Inferior parietal cortex (tissue), 1 donor: ENCODE data around the gene TLK1.

Source experiments
- DNase-seq: peaks from one replicate; pipeline ENCODE4 v3.0.0-alpha.2; 2016; ENCODE audit errors: extremely low spot score

The TLK1 gene

GRCh38 chr2:170966648-170967396 lies 193.9 kb downstream of the TLK1 start:
- peak; percentile 16 for DNase-seq

DNA sequence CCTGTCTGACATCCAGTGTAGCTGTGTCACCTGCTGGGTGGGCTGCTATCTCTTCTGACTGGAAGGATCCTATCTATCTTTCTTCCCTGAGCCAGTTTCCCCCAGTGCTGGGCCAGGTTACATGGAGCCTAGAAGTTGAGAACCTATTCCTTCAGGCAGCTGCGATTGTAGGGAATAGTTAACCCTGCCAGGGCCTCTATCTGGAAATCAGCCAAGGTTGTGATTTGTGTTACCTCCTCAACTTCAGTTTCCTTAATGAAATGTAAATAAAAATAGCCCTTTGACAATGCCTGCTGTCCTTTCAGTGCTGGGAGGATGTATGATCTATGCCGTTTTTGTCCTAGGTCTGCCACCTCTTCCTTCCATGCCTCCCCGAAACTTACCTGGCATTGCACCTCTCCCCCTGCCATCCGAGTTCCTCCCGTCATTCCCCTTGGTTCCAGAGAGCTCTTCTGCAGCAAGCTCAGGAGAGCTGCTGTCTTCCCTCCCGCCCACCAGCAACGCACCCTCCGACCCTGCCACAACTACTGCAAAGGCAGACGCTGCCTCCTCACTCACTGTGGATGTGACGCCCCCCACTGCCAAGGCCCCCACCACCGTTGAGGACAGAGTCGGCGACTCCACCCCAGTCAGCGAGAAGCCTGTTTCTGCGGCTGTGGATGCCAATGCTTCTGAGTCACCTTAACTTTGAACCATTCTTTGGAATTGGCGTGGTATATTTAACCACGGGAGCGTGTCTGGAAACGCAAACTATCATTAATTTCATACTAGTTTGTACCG lies 195.1 kb downstream of the TLK1 start:
- no peak for DNase-seq

GRCh38 chr2:170963386-170963785 lies 197.3 kb downstream of the TLK1 start:
- no peak for DNase-seq

DNA sequence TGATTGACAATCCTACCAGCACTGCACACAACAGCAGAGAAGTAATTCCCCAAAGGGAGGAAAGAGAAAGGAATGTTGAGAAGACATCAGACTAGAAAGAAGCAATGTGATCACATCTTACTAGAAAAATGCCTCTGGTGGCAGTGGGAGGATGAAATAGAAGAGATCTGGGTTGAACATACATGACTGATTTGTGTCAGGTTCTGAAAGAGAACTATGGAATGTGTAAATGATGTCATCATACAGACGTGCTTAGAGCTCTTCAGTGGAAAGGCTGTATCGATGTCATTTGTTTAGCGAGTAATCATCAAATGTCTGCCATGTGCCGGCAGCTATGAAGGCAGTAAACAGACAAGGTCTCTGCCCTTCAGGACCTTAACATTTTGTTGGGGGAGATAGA lies 206.8 kb downstream of the TLK1 start:
- no peak for DNase-seq

DNA sequence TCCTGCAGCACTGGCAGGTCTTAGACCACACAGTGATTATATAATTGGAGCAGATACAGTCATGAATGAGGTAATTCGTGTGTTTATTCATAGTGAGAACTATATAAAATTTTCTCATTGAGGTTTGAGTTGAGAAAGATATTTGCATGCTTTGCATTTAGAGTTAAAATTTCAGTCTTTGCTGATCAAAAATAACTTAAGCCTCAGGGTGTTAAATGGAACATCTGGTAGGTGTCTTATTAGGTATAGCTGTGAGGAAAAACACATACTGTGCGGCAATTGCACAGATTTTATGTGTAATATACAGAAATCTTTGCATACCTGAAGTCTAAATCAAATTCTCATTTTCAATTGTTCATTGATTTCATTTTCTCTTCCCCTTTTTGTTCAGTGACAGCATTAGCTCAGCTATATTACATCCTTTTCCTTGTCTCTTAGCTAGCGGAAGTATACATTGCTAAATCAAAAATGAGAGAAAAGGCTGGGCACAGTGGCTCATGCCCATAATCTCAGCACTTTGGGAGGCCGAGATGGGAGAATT lies 210.4 kb downstream of the TLK1 start:
- peak; percentile 22 for DNase-seq

DNA sequence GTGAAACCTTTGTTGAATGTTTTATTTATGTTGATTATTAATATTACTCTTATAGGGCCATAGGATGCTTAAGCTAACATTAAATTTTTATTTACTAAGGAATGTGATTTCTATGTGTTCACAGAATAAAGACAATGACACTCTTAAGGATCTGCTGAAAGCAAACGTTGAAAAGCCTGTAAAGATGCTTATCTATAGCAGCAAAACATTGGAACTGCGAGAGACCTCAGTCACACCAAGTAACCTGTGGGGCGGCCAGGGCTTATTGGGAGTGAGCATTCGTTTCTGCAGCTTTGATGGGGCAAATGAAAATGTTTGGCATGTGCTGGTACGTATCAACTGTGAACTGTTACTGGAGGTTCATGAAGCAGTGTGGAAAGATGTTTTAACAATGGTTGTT lies 211.3 kb downstream of the TLK1 start:
- DNase-seq: no peak

DNA sequence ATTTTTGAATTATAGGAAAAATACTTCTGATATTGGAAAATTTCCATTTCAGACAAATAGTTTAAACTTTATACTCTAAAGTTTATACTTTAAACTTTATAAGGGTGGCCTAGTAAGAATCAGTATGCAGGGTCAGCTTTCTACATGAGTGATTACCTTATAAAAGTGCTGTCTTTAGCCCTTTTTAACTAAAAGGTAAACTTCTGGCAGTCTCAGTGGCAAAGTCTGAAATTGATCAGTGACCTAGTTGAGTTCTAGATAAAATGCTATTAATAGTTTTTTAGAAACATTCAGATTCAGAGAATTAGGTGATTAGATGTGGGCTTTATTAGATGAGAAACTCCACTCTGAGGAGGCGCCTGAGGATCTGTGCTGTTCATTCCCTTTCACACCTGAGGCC lies 216.1 kb downstream of the TLK1 start:
- no peak for DNase-seq

- no peak for DNase-seq
Measured at GRCh38 chr2:170943596-170943995, 217.1 kb downstream of the TLK1 start.

DNA sequence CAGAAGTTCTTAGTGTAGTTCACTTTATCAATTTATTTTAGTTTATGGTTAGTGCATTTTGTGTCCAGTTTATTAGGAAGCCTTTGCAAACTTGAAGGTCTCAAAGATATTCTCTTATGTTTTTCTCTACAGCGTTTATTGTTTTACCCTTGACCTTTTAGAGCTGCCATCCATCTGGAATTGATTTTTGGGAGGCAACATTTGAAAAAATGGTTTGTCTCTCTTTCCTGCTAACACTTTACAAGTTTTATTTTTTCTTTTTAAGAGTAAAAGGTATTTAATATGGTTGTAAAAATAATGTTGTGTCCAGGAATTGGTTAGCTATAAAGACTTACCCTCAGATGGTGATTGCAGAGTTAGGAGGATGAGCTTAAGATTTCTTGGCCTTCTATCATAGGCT lies 217.7 kb downstream of the TLK1 start:
- DNase-seq: no peak

DNA sequence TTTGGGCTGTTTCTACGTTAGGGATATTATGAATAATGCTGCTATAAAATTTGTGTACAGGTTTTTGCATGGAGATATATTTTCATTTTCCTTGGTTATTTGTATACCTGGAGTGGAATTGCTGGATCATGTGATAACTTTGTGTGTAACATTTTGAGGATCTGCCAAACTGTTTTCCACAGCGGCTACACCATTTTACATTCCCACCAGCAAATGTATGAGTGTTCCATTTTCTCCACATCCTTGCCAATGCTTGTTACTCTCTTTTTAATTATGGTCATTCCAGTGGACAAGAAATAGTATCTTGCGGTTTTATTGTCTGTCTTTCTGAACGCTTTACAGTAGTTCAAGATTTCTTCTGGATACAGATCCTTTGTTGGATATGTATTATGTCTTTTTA lies 218.1 kb downstream of the TLK1 start:
- DNase-seq: no peak
